HepG2 (cell line): ENCODE results near the gene TOE1. TPM values are rescaled to one million over a fixed set of nuclear protein-coding genes. Genes with fewer than 3 reads are reported as not detected.

ENCODE experiments used
- ASH2L ChIP-seq: fragments of 300-600, 200-600 bp; sonication (generic); IDR thresholded peaks from 2 replicates; pipeline ENCODE4 v1.7.0; 2017; ENCODE audit warnings: low read depth, mild to moderate bottlenecking, moderate library complexity, mixed read lengths, low read length; ENCODE audit not compliant: insufficient read length
- ATF6 ChIP-seq: sonication (generic); formaldehyde crosslinking; conservative IDR thresholded peaks from 2 replicates; pipeline ENCODE4 v1.4.0; 2020; ENCODE audit warnings: missing genetic modification reagents
- DR1 ChIP-seq: sonication (generic); formaldehyde crosslinking; IDR thresholded peaks from 2 replicates; pipeline ENCODE4 v1.8.0; 2021; ENCODE audit warnings: mild to moderate bottlenecking, missing genetic modification reagents, inconsistent platforms
- HNRNPUL1 ChIP-seq: fragments of 200-400 bp; formaldehyde crosslinking; IDR thresholded peaks from 2 replicates; pipeline ENCODE4 v1.6.1; 2017; ENCODE audit warnings: low read depth, mild to moderate bottlenecking, low read length, moderate library complexity
- IRF9 ChIP-seq: sonication (generic); formaldehyde crosslinking; IDR thresholded peaks from 2 replicates; pipeline ENCODE4 v1.8.0; 2022; ENCODE audit warnings: missing genetic modification reagents, mild to moderate bottlenecking, borderline replicate concordance
- MYNN ChIP-seq: sonication (generic); formaldehyde crosslinking; IDR thresholded peaks from 2 replicates; pipeline ENCODE4 v1.4.0; 2020; ENCODE audit warnings: mild to moderate bottlenecking, low read depth, missing genetic modification reagents
- RERE ChIP-seq: IDR thresholded peaks from 2 replicates; pipeline ENCODE4 v1.6.1; 2016; ENCODE audit warnings: low read depth, missing genetic modification reagents, missing compliant biosample characterization
- SCMH1 ChIP-seq: sonication (generic); formaldehyde crosslinking; IDR thresholded peaks from 2 replicates; pipeline ENCODE4 v1.9.0; 2021; ENCODE audit warnings: missing genetic modification reagents, mild to moderate bottlenecking, borderline replicate concordance
- TFDP1 ChIP-seq: IDR thresholded peaks from 2 replicates; pipeline ENCODE4 v1.6.1; 2016; ENCODE audit warnings: missing compliant biosample characterization, missing genetic modification reagents, borderline replicate concordance
- TFDP2 ChIP-seq: sonication (generic); formaldehyde crosslinking; IDR thresholded peaks from 2 replicates; pipeline ENCODE4 v1.4.0; 2020; ENCODE audit warnings: missing genetic modification reagents
- ZFP41 ChIP-seq: sonication (generic); formaldehyde crosslinking; IDR thresholded peaks from 2 replicates; pipeline ENCODE4 v1.4.0; 2020; ENCODE audit warnings: mild to moderate bottlenecking, missing genetic modification reagents, borderline replicate concordance
- ZNF10 ChIP-seq: sonication (generic); formaldehyde crosslinking; IDR thresholded peaks from 2 replicates; pipeline ENCODE4 v1.4.0; 2020; ENCODE audit warnings: mild to moderate bottlenecking, low read depth, missing genetic modification reagents, borderline replicate concordance
- ZNF235 ChIP-seq: sonication (generic); formaldehyde crosslinking; IDR thresholded peaks from 2 replicates; pipeline ENCODE4 v1.8.1; 2023; ENCODE audit warnings: mild to moderate bottlenecking, missing genetic modification reagents, borderline replicate concordance
- ZNF337 ChIP-seq: sonication (generic); formaldehyde crosslinking; IDR thresholded peaks from 2 replicates; pipeline ENCODE4 v1.5.1; 2020; ENCODE audit warnings: missing genetic modification reagents, low read depth, mild to moderate bottlenecking, borderline replicate concordance
- ZNF749 ChIP-seq: sonication (generic); formaldehyde crosslinking; IDR thresholded peaks from 2 replicates; pipeline ENCODE4 v1.8.0; 2022; ENCODE audit warnings: mild to moderate bottlenecking, missing genetic modification reagents, moderate library complexity, borderline replicate concordance
- ZNF816 ChIP-seq: sonication (generic); formaldehyde crosslinking; IDR thresholded peaks from 2 replicates; pipeline ENCODE4 v1.8.0; 2022; ENCODE audit warnings: missing genetic modification reagents, mild to moderate bottlenecking, borderline replicate concordance
- polyA plus RNA-seq, 8 experiments: library from polyadenylated mRNA; depleted of rRNA in 3 of 8; stranded (reverse) in 7 of 8; unstranded in 1 of 8; fragments of >200 nt; fragmentation: Illumina TruSeq in 4 of 8; extraction: Trizol in 4 of 8; gene quantifications; 2 replicates each; pipeline versions ENCODE4 v1.2.1 to v1.2.3, GENCODE V29; 2011 to 2016; ENCODE audit warnings: low read depth in 4 of 8, missing spikeins in 1 of 8, mixed read lengths in 1 of 8; ENCODE audit not compliant: insufficient read depth in 1 of 8
- total RNA-seq, 5 experiments: library from RNA; depleted of rRNA; stranded (reverse); fragments of >200 nt; fragmentation: Illumina TruSeq; extraction: Trizol; gene quantifications; 2 replicates each; pipeline ENCODE4 v1.2.3, GENCODE V29; 2016; ENCODE audit warnings: low read depth in 1 of 5

The TOE1 gene
- total and polyA plus RNA-seq, 2 of the 13 experiments (the other 11 are each of a cell fraction or from before 2014, with no cell fraction given) = 14.1 to 19.0 TPM

- TF ChIP-seq ATF6 (CRISPR knock-in tag) (peak; percentile 55; the same call in 1 of the 2 replicates), ZNF749 (CRISPR knock-in tag) (no peak), RERE (CRISPR knock-in tag) (no peak), DR1 (CRISPR knock-in tag) (no peak), ZNF10 (CRISPR knock-in tag) (no peak), ZFP41 (CRISPR knock-in tag) (no peak), SCMH1 (no peak), HNRNPUL1 (no peak), ZNF235 (no peak; the same call in none of the 2 replicates), IRF9 (CRISPR knock-in tag) (peak; percentile 54), TFDP1 (CRISPR knock-in tag) (peak; percentile 69; the same call in 1 of the 2 replicates), ZNF816 (peak; percentile 76; the same call in 1 of the 2 replicates), ZNF337 (CRISPR knock-in tag) (no peak), MYNN (CRISPR knock-in tag) (no peak; the same call in 1 of the 2 replicates), ASH2L (no peak), TFDP2 (CRISPR knock-in tag) (peak; percentile 76)
Measured at GRCh38 chr1:45303520-45304310, 36.3 kb upstream of the TOE1 start (continued).
